ENCODE results near the gene KYAT1. TPM values are rescaled to one million over a fixed set of nuclear protein-coding genes. Genes with fewer than 3 reads are reported as not detected.

KYAT1 gene
- polyA plus RNA-seq, 1 donor (not counting 4 experiments of a cell fraction or from before 2014, with no cell fraction given), result 10.9 TPM

- Histone ChIP-seq H4K20me1 (ENCODE audit: control insufficient read depth, extremely low read depth, insufficient read depth, low read length) (no peaks in the 10 kb centered on the region), H3K9me3 (ENCODE audit: control insufficient read depth, low read depth, low read length) (no peaks in the 10 kb centered on the region), H3K4me3 (ENCODE audit: control insufficient read depth in 2 of 3, extremely low read depth in 1 of 3, insufficient read depth in 2 of 3, low read depth in 1 of 3, low read length in 3 of 3) (peak overlapping the region; percentile 17 to 69 (median 37)), H3K27me3 (ENCODE audit: control insufficient read depth, extremely low read depth, insufficient read depth, low read length) (no peaks in the 10 kb centered on the region), H3K36me3 (ENCODE audit: control insufficient read depth in 2 of 2, extremely low read depth in 1 of 2, insufficient read depth in 2 of 2, low read length in 2 of 2) (peaks cover 44 to 87% of the 10 kb centered on the region in 2 experiments), H3K27ac (ENCODE audit: control insufficient read depth, insufficient read depth, low read length) (peak overlapping the region; percentile 97), H3K4me2 (ENCODE audit: control insufficient read depth, extremely low read depth, insufficient read depth, low read depth, low read length) (peak overlapping the region; percentile 92), H3K9me1 (ENCODE audit: control insufficient read depth, extremely low read depth, insufficient read depth, low read length) (peaks cover 3% of the 10 kb centered on the region), H3K79me2 (ENCODE audit: control insufficient read depth, insufficient read depth, low read length) (peaks cover 68% of the 10 kb centered on the region), H3K9ac (ENCODE audit: control insufficient read depth, extremely low read depth, insufficient read depth, low read length) (peak overlapping the region; percentile 75), H3K4me1 (ENCODE audit: control insufficient read depth, extremely low read depth, insufficient read depth, low read length) (peaks cover 65% of the 10 kb centered on the region), H2AFZ (ENCODE audit: control insufficient read depth, low read length) (no peak overlapping the region)
- DNase-seq (ENCODE audit: low read depth, low spot score), result peak; percentile 98
- dilution Hi-C loops (cut with MboI; ENCODE audit: extremely low pct_ligation_motif_present, low sequenced_read_pairs), result no loop called here
- FAIRE-seq, result peak; percentile 98
- TF ChIP-seq, protein P1, sequence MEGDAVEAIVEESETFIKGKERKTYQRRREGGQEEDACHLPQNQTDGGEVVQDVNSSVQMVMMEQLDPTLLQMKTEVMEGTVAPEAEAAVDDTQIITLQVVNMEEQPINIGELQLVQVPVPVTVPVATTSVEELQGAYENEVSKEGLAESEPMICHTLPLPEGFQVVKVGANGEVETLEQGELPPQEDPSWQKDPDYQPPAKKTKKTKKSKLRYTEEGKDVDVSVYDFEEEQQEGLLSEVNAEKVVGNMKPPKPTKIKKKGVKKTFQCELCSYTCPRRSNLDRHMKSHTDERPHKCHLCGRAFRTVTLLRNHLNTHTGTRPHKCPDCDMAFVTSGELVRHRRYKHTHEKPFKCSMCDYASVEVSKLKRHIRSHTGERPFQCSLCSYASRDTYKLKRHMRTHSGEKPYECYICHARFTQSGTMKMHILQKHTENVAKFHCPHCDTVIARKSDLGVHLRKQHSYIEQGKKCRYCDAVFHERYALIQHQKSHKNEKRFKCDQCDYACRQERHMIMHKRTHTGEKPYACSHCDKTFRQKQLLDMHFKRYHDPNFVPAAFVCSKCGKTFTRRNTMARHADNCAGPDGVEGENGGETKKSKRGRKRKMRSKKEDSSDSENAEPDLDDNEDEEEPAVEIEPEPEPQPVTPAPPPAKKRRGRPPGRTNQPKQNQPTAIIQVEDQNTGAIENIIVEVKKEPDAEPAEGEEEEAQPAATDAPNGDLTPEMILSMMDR (optimal IDR thresholded peaks at IDR 0.05 in 1 of 3, IDR thresholded peaks at IDR 0.05 in 1 of 3, conservative IDR thresholded peaks at IDR 0.05 in 1 of 3; ENCODE audit: extremely low read depth in 1 of 3, insufficient read depth in 2 of 3, low read length in 3 of 3), result no peak
- TF ChIP-seq EZH2 (IDR thresholded peaks at IDR 0.05; ENCODE audit: low read length), result no peak
These were observed 30.6 kb upstream of the KYAT1 start for GRCh38 chr9:128912270-128912853.

DNA sequence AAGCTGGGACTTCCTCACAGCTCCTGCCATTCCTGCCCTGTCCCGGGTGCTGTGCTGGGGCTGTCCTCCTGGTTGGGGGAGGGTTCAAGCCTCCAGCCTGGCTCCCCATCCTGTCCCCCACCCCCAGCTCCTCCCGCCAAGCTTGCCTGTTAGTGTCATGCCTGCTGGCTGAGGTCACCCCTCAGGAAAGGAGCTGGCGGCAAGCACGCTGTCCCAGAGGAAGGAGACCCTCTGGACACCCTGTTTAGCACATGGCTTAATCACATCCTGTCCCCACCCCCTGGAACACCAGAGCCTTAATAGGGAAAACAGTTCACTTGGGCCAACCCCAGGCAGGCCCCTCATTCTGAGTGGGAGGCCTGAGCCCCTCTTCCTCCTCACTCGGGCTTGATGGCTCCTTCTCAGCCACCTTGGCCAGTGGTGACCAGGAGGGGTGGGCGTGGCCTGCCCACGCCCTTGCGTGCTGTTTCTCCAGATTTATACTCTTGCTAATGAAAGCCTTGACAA lies 29.8 kb upstream of the KYAT1 start:
- Histone ChIP-seq H3K79me2 (ENCODE audit: control insufficient read depth, insufficient read depth, low read length) (peaks cover 76% of the 10 kb centered on the region), H3K9me1 (ENCODE audit: control insufficient read depth, extremely low read depth, insufficient read depth, low read length) (peaks cover 3% of the 10 kb centered on the region), H3K9me3 (ENCODE audit: control insufficient read depth, low read depth, low read length) (no peaks in the 10 kb centered on the region), H3K36me3 (ENCODE audit: control insufficient read depth in 2 of 2, extremely low read depth in 1 of 2, insufficient read depth in 2 of 2, low read length in 2 of 2) (peaks cover 46 to 88% of the 10 kb centered on the region in 2 experiments), H3K4me2 (ENCODE audit: control insufficient read depth, extremely low read depth, insufficient read depth, low read depth, low read length) (peak overlapping the region; percentile 92), H4K20me1 (ENCODE audit: control insufficient read depth, extremely low read depth, insufficient read depth, low read length) (no peaks in the 10 kb centered on the region), H3K9ac (ENCODE audit: control insufficient read depth, extremely low read depth, insufficient read depth, low read length) (peak overlapping the region; percentile 75), H3K4me1 (ENCODE audit: control insufficient read depth, extremely low read depth, insufficient read depth, low read length) (peaks cover 58% of the 10 kb centered on the region), H3K4me3 (ENCODE audit: control insufficient read depth in 2 of 3, extremely low read depth in 1 of 3, insufficient read depth in 2 of 3, low read depth in 1 of 3, low read length in 3 of 3) (no peak overlapping the region), H2AFZ (ENCODE audit: control insufficient read depth, low read length) (no peak overlapping the region), H3K27me3 (ENCODE audit: control insufficient read depth, extremely low read depth, insufficient read depth, low read length) (no peaks in the 10 kb centered on the region), H3K27ac (ENCODE audit: control insufficient read depth, insufficient read depth, low read length) (peak overlapping the region; percentile 97)
- DNase-seq (ENCODE audit: low read depth, low spot score) (peak; percentile 92), FAIRE-seq (peak; percentile 96)
- dilution Hi-C loops (cut with MboI; ENCODE audit: extremely low pct_ligation_motif_present, low sequenced_read_pairs), result no loop called here
- TF ChIP-seq EZH2 (IDR thresholded peaks at IDR 0.05; ENCODE audit: low read length), result no peak
- TF ChIP-seq, protein P1 (optimal IDR thresholded peaks at IDR 0.05 in 1 of 3, IDR thresholded peaks at IDR 0.05 in 1 of 3, conservative IDR thresholded peaks at IDR 0.05 in 1 of 3; ENCODE audit: extremely low read depth in 1 of 3, insufficient read depth in 2 of 3, low read length in 3 of 3), result no peak

Data from keratinocyte (primary cell).